PFSK-1 (cell line): ENCODE data around the gene TOLLIP.

Experiments
- POLR2AphosphoS5 ChIP-seq: IDR thresholded peaks from 2 replicates; pipeline ENCODE4 v1.6.1; 2012; ENCODE audit warnings: low read depth, mild to moderate bottlenecking, control low read depth, low read length, moderate library complexity
- REST ChIP-seq, 2 experiments: IDR thresholded peaks; 2 replicates each; pipeline versions ENCODE4 v1.6.1 to v1.8.0; 2011 to 2012; ENCODE audit warnings: low read depth in 2 of 2, low read length in 2 of 2, control low read depth in 1 of 2, inconsistent platforms in 1 of 2, mild to moderate bottlenecking in 1 of 2, moderate library complexity in 1 of 2; ENCODE audit not compliant: insufficient read depth in 1 of 2
- SIN3A ChIP-seq: IDR thresholded peaks from 2 replicates; pipeline ENCODE4 v1.6.1; 2012; ENCODE audit warnings: mild to moderate bottlenecking, low read length, moderate library complexity, borderline replicate concordance; ENCODE audit not compliant: insufficient read depth

- TF ChIP-seq SIN3A (no peak), POLR2AphosphoS5 (no peak), REST (IDR thresholded peaks at IDR 0.05; ENCODE audit: insufficient read depth in 1 of 2, low read depth in 2 of 2, low read length in 2 of 2) (peak; percentile 82 to 93)
Observed at GRCh38 chr11:1238767-1239595, 70.5 kb downstream of the TOLLIP start.
